ENCODE results near the gene RUBCNL.

Gene RUBCNL

DNA sequence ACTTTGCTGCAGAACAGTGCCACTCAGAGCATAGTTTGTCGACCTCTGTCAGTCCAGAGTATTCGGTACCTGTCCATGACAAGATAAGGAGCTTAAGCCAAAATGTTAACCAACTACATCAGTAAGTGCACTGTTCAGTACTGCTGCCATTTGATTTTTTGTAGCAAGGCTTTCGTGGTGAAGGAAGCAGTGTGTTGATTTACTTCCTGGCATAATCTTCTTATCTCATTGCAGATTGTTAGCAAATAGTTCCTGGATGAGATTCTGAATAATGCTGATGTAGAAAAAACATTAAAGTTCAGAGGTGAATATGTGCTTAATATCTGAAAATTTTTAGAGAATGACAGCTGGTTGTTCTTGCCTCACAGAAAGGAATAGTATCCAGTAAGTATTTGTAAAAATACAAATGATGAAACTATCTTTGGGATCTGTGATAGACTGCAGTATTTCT is 89.7 kb downstream of the RUBCNL start:
- no peak for DNase-seq

GRCh38 chr13:46296921-46297320 is 90.1 kb downstream of the RUBCNL start:
- no peak for DNase-seq

DNA sequence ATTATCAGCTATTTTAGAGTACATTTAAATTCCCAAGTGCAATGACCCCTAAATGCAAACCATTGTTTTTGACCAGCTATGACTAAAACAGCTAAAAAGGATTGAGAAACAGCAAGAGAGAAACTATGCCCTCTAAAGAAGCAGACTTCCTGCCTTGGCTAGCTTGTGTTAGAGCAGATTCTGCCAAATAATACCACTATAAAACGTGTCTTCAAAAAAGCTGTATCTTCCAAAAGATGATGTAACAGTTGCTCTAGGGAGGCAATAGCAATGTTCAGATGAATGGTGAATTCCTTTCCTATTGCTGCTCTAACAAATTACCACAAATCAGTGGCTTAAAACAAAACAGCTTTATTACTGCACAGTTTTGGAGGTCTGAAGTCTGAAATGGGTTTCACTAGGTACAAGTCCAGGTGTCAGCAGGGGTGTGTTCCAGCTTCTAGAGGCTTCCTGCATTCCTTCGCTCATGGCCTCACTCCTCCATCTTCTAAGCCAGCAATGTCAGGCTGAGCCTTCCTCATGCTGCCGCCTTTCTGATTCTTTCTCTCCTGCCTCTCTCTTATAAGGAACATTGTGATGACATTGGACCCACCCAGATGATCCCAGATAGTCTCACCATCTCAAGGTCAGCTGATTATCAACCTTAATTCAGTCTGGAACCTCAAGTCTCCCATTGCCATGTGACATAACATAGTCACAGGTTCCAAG is 90.8 kb downstream of the RUBCNL start:
- peak; percentile 78 for DNase-seq

- peak; percentile 88 for DNase-seq
These were observed 91.4 kb downstream of the RUBCNL start for GRCh38 chr13:46295491-46296114.

DNA sequence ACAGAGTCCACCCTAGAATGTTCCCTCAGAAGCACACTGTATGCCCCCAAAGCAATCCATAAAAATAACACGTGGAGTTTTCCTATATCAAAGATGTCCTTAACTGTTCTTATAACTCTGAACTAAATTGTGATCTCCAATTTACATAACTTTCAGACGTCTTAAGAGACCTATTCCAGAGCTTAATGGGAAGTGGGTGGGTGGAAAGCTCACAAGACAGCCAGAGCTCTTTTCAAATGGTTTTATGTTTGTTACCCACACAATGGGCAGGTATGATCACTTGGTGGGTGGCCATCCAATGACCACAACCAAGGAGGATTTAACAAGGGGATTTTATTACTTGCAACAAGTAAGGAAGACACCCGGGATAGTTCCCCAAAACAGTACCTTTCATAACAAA is 93.6 kb downstream of the RUBCNL start:
- DNase-seq: no peak

All from activated CD4-positive, alpha-beta T cell treated with anti-CD3 and anti-CD28 coated beads, Interleukin-2, amount 50 U/mL, for 16 hours (primary cell).